SKM-1 (cell line): Measurements from ENCODE around the gene BABAM2.
"Not testable (repeated sequence)": the region's sequence is repeated elsewhere in the genome, so short reads cannot be mapped to it uniquely, and the experiment has no call there.

Source experiments
- DNase-seq: peaks from one replicate; lab custom pipeline; 2025; ENCODE audit not compliant: unreplicated experiment; lab: John Stamatoyannopoulos, UW

The BABAM2 gene

DNA sequence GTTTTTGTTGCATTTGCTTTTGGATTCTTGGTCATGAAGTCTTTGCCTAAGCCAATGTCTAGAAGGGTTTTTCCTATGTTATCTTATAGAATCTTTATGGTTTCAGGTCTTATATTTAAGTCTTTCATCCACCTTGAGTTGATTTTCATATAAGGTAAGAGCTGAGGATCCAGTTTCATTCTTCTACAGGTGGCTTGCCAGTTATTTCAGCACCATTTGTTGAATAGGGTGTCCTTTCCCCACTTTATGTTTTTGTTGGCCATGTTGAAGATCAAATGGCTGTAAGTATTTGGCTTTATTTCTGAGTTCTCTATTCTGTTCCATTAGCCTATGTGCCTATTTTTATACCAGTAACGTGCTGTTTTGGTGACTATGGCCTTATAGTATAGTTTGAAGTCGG is 129.0 kb downstream of the BABAM2 start:
- DNase-seq = not testable (repeated sequence)

DNA sequence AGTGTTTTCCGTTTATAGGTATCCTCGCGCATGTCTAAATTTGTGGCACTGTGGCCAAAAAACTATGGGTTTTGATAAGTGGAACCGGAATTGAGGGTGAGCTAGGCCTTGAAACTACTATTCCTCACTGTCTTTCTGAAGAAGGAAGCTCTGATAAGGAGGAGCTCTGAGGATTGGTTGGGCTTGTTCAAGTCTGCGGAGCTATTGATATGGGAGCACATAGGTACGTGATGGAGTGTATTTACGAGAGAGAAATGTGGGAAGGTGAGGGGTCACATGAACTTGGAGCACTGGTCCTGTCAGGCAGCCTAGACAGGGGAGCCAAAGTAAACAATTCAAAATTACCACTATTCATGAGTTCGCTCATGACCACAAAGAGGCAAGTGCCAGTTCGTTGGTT is 131.4 kb downstream of the BABAM2 start:
- DNase-seq = no peak

DNA sequence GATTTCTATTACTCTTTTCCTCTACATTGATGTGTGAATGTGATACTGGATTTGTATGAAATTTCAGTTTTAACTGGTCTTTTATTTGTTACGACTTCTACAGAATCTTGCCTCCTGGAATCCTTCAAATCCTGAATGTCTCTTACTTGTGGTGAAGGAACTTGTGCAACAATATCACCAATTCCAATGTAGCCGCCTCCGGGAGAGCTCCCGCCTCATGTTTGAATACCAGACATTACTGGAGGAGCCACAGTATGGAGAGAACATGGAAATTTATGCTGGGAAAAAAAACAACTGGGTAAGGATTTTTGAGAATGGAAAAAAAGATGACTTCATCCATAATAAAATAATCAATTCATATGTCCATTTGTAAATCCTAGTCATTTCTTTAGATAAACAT is 134.6 kb downstream of the BABAM2 start:
- no peak for DNase-seq

DNA sequence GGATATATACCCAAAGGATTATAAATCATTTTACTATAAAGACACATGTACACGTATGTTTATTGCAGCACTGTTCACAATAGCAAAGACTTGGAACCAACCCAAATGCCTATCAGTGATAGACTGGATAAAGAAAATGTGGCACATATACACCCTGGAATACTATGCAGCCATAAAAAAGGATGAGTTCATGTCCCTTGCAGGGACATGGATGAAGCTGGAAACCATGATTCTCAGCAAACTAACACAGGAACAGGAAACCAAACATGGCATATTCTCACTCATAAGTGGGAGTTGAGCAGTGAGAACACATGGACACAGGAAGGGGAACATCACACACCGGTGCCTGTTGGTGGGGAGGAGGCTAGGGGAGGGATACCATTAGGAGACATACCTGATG is 135.7 kb downstream of the BABAM2 start:
- DNase-seq = not testable (repeated sequence)

DNA sequence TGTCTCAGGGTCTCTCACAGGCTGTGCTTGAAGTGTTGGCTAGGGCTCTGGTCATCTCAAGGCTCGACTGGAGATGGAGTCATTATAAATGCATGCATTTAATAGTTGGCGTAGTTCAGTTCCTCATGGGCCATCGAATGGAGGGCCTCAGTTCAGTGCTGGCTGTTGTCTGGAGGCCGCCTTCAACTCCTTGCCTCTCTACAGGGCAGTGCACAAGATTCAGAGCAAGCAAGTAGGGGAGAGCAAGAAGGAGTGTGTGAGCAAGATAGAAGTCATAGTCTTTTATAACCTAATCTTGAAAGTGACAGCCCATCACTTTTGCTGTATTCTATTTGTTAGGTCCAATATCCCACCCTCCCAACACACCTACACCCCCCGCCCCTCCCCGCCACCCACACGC is 137.5 kb downstream of the BABAM2 start:
- no peak for DNase-seq

DNA sequence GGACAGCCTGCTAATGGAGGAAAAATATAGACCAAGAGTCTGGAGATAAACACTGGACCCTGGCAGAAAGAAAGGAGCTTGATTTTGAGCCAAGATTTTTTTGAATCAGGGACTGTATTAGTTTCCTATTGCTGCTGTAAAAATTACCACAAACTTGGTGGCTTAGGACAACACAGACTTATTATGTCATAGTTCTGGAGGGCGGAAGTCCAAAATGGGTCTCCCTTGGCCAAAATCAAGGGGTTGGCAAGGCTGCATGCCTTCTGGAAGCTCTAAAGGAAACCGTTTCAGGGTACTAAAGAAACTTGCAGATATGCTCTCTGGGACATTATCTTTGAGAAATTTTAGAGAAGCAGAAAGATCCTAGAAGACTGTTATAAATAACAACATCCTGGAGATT is 140.1 kb downstream of the BABAM2 start:
- no peak for DNase-seq

DNA sequence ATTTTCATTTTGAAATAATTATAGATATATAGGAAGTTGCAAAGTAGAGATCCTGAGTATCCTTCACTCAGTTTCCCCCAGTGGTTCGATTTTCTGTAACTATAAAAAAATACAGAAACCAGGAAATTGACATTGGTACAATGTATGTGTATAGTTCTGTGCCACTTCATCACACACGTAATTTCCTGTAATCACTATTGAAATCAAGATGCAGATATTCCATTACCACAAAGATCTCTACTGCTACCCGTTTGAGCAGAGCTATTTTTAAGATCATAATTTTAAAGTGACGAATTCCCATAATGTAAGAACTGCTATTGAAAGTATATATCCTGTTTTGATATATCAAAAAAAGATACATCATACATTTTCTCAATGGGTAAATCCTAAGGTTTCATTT is 142.3 kb downstream of the BABAM2 start:
- DNase-seq = no peak

DNA sequence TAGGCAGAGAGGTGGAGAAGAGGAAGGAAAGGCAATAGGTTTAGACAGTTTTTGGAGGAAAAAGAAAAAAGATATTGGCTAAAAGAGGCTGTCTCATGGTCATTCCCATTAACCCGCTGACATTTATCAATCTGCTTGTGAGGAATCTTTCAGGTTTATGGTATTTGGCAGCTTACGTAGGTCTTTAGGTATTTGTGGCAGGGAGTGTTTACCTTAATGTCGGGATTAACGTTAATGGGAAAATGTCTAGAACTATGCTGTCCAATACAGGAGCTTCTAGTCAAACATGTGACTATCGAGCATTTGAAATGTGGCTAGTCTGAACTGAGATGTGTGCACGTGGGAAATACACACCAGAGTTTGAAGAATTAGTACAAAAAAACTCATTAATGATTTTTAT is 144.2 kb downstream of the BABAM2 start:
- DNase-seq = no peak

DNA sequence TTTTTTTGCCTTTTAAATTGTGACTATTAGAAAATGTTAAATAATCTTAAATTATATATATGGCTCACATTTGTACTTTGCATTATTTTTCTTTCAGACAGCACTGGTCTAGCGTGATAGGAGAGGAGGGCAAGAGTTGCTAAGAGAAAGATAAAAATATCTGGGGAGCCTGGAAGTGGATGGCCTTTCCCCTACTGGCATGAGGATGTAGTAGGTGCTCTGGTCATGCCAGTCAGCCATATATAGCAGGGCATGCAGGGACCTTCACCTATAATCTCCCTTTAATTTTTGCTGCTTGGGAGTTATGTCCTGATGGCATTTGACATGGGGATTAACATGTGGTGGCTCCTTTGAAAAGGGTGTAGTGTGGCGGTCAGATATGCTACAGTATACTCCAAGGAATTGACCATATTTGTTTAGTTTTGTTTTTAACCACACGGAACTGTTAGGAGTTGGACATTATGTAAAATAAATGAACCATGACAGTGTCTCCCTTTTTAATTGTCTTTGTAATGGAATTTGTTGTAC is 144.7 kb downstream of the BABAM2 start:
- no peak for DNase-seq

DNA sequence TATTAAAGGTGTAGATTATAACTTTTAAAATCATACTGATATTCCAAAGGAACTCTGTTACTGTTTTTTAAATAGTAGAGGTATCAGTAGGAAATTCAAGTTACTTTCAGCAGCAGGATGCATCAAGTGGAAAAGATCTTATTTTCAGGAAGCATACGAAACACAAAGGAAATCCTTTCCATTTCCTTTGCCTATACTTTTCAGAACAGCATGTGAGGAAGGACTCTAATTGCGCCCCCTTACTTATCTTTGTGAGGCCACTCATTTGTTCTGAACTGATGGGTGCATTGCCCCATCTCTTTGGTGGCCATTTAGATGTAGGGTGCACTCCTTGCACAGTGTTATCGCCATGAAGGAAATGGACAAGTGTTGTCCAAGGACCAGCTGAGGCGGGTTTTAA is 145.3 kb downstream of the BABAM2 start:
- no peak for DNase-seq

DNA sequence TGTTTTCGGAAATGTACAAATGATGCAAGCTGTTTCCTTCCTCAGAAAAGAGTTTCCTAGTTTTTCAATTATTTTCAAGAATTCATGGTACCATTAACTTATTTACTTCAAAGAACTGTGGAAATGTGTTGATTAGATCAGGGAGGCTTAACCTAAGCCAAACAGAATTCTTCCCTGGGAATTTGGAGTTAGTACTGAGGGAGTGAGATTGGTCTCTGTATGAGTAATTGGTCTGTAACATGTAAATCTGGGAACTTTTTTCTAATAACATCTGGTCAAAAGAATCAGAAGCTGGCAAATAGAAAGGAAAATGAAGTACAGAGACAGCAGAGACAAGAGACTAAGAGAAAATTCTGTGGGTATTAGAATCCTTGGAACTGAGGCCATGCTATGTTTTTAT is 145.8 kb downstream of the BABAM2 start:
- no peak for DNase-seq

DNA sequence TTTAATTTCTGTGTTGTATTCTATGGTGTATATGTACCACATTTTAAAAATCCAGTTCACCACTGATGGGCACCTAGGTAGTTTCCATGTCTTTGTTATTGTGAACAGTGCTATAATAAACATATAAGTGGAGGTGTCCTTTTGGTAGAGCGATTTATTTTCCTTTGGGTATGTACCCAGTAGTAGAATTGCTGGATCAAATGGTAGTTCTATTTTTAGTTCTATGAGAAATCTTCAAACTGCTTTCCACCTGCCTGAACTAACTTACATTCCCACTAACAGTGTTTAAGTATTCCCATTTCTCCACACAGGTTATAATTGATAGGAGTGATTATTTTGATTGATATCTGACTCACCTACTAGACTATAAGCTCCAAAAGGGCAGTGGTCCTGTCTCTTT is 148.2 kb downstream of the BABAM2 start:
- no peak for DNase-seq

DNA sequence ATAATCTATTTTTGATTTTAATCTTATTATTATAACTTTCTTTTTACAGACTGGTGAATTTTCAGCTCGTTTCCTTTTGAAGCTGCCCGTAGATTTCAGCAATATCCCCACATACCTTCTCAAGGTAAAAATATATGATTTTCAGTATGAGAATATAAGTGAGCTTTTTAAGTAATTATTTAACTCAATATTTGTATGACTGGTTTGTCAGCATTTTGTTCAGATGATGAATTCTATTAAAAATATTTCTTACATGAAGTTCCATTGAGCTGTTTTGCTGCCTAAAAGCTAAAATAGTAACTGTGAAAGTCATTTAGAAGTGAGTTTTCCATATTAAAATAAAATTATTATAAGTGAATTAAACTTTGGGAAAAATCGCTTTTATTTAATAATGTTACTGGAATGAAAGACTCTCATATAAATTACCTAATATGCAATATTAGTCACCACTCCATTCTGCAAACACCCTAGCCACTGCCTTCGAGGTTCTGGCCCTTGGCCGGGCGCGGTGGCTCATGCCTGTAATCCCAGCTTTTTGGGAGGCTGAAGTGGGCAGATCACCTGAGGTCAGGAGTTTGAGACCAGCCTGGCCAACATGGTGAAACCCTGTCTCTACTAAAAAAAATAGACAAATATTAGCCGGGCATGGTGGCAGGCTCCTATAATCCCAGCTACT is 155.3 kb downstream of the BABAM2 start:
- DNase-seq = no peak

DNA sequence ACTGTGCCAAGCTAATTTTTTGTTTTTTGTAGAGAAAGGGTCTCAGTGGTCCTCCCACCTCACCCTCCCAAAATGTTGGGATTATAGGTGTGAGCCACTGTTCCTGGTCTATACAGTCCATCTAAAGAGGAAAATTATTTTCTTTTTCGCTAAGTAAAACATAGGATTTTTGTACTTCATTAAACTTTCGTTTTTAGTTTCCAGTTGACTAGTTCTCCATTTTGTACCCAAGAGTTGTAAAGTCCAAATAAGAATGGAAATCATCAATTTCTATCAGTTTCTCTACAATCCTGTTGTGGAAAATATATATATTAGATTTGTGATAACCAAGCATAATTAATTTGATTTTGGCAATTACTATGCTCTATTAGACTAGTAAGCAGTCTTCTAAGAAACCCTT is 156.4 kb downstream of the BABAM2 start:
- DNase-seq = no peak

DNA sequence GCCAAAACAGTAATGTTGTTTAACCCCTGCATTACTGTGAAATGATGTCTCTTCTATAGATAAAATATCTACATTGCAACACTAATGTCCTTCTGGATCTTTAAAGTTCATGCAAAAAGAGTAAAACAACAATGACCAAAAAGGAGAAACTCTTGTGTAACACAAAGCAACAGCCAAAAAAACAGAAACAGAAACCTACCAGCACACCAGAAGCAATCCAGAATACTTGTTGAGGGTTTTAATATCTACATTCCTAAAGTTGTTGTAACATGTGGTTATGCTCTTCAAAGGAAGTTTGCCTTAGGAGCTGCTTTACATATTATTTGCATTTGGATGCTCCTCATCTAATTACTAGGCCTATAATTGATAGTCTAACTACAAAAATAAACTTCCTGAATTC is 157.2 kb downstream of the BABAM2 start:
- no peak for DNase-seq

DNA sequence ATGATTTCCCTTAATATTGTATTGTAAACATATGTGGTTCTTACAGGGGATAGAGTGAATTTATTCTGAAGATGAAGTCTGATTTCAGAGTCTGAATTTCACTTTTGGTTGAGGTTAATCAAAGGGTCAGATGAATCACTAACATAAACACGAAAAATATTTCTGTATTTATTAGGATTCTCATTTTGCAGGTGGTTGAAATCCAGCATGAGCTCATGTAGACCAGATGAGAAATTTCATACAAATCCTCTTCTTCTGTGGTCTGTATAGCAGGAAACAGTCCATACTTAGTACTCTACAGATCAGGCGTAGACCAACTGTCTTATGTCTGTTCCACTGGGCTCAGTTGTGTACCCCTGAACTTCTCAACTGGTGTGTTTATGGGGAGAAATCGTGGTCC is 157.8 kb downstream of the BABAM2 start:
- no peak for DNase-seq

DNA sequence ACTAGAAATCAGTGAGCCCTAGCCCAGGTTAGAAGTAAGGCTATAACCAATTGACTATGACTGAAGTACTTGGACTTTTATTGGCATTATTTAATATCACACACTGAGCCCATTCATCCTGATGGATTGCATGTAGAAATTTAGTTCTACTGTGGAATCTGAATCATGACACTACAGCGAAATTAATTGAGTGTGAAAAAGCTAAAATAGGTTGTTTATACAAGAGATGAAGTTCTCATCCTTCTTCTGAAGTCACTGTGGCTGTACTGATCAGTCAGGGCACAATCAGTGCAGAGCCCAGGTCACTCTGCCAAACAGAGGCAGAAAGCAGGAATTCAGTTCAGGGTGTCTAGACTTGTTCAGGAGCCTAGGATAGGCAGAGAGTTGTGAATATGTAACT is 158.9 kb downstream of the BABAM2 start:
- no peak for DNase-seq

DNA sequence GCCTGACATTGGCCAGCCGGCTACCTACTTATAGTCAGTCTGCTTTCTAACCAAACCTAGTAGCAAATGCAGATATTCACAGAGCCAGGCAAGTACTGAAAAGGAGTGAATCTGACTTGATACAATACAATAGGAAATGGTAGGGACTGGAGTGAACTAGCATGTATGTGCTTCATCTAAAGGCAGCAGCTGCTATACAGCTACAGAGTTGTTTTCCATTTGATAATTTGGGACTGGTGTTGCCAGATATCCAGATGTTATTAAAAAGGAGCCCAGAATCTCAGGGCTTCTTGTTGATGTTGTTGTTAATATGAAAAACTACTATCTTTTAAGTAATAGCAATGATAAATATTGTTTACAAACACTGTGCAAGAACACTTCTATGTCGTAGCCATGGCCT is 159.4 kb downstream of the BABAM2 start:
- DNase-seq = no peak

DNA sequence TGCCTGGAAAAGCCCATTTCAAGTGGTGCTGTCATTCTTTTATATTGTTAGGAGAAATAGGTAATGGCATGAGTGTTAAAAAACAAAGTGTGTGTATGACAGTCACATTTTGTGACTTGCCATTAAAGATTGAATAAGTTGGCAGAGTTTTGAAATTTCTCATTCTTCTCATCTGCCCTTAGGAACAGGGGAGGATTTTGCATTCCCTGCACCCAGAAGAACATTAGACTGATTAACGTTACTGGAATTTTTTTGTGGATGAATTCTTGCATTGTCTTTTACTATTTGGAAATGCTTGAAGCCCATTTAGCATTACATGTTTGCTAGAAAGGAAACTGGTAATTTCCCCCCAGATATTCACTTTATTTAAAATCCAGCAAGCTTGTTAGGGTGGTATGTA is 162.2 kb downstream of the BABAM2 start:
- DNase-seq = no peak

DNA sequence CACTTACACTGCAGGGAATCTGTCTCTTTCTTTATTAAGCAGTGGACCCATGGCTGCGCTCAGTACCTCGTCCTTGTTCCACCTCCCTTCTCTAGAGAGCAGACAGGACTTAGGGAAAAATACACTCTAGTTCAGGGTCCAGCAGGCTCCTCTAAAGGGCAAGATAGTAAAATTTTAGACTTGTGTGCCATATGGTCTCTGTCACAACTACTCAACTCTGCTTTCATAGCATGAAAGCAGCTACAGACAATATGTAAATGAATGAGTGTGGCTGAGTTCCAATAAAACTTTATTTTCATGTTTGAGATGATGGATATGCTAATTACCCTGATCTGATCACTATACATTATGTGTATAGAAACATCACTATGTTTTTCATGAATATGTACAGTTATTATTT is 163.1 kb downstream of the BABAM2 start:
- DNase-seq = no peak

DNA sequence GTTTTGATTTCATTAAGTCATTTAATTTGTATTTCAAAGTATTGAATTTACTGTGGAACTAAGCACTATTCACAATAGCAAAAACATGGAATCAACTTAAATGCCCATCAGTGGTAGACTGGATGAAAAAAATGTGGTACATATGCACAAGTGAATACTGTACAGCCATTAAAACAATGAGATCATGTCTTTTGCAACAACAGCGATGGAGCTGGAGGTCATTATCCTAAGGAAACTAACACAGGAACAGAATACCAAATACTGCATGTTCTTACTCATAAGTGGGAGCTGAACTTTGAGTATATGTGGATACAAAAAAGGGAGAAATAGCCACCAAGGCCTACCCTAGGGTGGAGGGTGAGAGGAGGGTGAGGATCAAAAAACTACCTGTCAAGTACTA is 164.4 kb downstream of the BABAM2 start:
- no peak for DNase-seq

DNA sequence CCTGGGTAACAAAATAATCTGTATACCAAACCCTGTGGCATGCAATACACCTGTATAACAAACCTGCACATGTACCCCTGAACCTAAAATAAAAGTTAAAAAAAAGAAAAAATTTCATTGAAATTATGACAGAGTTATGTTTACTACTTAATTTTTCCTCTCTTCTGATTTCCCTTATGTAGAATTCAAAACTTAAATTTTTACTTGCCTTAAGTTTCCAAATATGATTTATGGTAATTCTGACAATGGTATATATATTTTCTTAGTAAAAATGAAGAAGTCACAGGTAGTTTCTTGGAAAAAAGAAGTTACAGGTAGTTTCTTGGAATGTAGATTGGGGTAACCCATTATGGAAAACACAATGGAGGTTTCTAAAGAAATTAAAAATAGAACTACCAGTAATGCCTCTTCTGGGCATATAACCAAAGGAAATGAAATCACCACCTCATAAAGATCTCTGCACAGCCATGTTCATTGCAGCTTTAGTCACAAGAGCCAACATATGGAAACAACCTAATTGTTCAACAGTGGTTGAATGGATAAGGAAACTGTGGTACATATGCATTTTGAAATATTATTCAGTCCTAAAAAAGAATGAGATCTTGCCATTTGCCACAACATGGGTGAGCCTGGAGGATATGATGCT is 164.9 kb downstream of the BABAM2 start:
- DNase-seq = no peak

DNA sequence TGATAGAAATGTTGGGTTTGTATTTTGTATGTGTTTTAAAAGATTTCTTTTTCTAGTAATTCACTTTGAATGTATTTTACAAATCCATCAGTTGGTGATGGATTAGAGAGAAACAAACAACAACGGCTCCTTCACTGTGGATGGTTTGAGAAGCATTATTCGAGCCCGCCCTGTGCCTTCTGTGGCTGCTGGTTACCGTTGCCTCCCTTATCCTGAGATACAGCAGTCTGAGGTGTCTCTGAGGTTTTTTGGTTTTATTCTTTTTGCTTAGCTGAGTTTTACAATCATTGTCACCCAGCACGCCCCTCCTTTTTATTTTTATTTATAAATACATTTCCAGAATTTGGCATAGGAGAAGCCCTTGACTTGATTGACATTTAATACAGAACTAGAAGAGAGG is 168.3 kb downstream of the BABAM2 start:
- no peak for DNase-seq
